GM19468 (cell line): Measurements from ENCODE around the gene TRIM66.

Source experiments
- ATAC-seq: cut with Tn5 transposase; IDR thresholded peaks from one replicate; pipeline ENCODE4 v1.9.1; 2021; ENCODE audit warnings: mild to moderate bottlenecking, moderate library complexity, moderate number of reproducible peaks; ENCODE audit not compliant: unreplicated experiment; ENCODE audit errors: extremely low read depth

Gene TRIM66

GRCh38 chr11:8615291-8616032 is 67.0 kb downstream of the TRIM66 start:
- no peak for ATAC-seq

GRCh38 chr11:8614497-8614896 is 68.0 kb downstream of the TRIM66 start:
- no peak for ATAC-seq

GRCh38 chr11:8613036-8613435 is 69.4 kb downstream of the TRIM66 start:
- ATAC-seq: no peak

- ATAC-seq: no peak
Measured at GRCh38 chr11:8612522-8612921, 69.9 kb downstream of the TRIM66 start.

- no peak for ATAC-seq
Measured at GRCh38 chr11:8610532-8611116, 71.8 kb downstream of the TRIM66 start.

GRCh38 chr11:8608652-8609051 is 73.8 kb downstream of the TRIM66 start:
- ATAC-seq: no peak

- ATAC-seq: no peak
Measured at GRCh38 chr11:8605971-8606563, 76.4 kb downstream of the TRIM66 start.

GRCh38 chr11:8604078-8604723 is 78.3 kb downstream of the TRIM66 start:
- no peak for ATAC-seq

- no peak for ATAC-seq
Measured at GRCh38 chr11:8603696-8604077, 78.8 kb downstream of the TRIM66 start.

- no peak for ATAC-seq
Measured at GRCh38 chr11:8601376-8602133, 80.9 kb downstream of the TRIM66 start.

- ATAC-seq: no peak
Measured at GRCh38 chr11:8598506-8598905, 84.0 kb downstream of the TRIM66 start.

GRCh38 chr11:8597182-8597581 is 85.3 kb downstream of the TRIM66 start:
- no peak for ATAC-seq

GRCh38 chr11:8596504-8597046 is 85.9 kb downstream of the TRIM66 start:
- ATAC-seq: no peak

- ATAC-seq: peak; percentile 81
Measured at GRCh38 chr11:8593935-8594909, 88.2 kb downstream of the TRIM66 start, which contains the start of gene STK33. STK33 (minus strand) TSS chr11:8594228; CDS start chr11:8474905, 119,323 bp downstream.

GRCh38 chr11:8593455-8593854 is 89.0 kb downstream of the TRIM66 start:
- no peak for ATAC-seq

GRCh38 chr11:8587915-8588314 is 94.5 kb downstream of the TRIM66 start:
- no peak for ATAC-seq

GRCh38 chr11:8586805-8587204 is 95.7 kb downstream of the TRIM66 start:
- ATAC-seq: no peak

- no peak for ATAC-seq
Measured at GRCh38 chr11:8586184-8586583, 96.3 kb downstream of the TRIM66 start.

GRCh38 chr11:8584511-8584910 is 98.0 kb downstream of the TRIM66 start:
- ATAC-seq: no peak
